ENCODE results near the gene PAM16.

DNA sequence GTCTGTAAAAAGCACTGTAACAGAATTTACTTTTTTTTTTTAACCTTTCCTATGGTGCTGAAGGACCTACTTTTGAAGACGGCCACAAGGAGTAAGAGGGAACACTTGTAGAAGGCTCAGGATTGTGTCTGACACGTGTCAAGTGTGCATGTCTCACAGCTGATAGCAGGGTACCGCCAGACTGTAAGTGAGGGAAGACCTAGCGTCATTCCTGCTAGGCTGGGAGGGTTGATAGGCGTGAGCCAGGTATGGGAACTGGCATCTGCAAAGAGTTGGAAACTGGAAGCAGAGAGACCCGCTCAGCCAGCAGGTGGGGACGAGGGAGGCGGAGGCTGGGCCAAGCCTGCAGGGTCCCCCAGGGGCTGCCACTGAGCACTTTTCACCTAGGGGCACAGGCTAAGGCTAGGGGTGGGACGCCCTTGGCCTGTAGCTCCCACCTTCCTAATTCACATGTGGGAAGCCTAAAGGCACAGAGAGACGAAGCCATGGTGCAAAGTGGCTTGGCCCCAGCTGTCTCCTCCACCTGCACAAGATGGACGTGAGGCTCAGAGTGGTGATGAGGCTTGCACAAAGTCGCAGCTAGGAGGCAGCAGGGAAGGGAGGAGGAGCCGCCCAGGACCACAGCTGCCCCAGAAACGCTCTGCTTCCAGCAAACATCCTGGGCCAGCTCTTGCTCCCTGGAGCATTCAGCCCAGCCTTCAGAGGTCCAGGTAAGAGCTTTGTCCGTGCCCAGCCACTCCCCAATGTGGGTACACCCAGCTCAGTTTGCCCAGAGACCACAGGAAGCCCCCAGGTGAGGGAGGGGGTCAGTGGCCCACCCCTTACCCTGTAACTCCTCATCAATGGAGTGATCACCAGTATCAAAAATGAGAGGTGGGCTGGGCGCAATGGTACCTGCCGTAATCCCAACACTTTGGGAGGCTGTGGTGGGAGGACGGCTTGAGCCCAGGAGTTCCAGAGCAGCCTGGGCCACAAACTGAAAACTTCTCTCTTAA lies 39.4 kb upstream of the PAM16 start:
- TF ChIP-seq SRF (IDR thresholded peaks at IDR 0.05; ENCODE audit: low read depth, low read length), result no peak
- TF ChIP-seq, protein P1, sequence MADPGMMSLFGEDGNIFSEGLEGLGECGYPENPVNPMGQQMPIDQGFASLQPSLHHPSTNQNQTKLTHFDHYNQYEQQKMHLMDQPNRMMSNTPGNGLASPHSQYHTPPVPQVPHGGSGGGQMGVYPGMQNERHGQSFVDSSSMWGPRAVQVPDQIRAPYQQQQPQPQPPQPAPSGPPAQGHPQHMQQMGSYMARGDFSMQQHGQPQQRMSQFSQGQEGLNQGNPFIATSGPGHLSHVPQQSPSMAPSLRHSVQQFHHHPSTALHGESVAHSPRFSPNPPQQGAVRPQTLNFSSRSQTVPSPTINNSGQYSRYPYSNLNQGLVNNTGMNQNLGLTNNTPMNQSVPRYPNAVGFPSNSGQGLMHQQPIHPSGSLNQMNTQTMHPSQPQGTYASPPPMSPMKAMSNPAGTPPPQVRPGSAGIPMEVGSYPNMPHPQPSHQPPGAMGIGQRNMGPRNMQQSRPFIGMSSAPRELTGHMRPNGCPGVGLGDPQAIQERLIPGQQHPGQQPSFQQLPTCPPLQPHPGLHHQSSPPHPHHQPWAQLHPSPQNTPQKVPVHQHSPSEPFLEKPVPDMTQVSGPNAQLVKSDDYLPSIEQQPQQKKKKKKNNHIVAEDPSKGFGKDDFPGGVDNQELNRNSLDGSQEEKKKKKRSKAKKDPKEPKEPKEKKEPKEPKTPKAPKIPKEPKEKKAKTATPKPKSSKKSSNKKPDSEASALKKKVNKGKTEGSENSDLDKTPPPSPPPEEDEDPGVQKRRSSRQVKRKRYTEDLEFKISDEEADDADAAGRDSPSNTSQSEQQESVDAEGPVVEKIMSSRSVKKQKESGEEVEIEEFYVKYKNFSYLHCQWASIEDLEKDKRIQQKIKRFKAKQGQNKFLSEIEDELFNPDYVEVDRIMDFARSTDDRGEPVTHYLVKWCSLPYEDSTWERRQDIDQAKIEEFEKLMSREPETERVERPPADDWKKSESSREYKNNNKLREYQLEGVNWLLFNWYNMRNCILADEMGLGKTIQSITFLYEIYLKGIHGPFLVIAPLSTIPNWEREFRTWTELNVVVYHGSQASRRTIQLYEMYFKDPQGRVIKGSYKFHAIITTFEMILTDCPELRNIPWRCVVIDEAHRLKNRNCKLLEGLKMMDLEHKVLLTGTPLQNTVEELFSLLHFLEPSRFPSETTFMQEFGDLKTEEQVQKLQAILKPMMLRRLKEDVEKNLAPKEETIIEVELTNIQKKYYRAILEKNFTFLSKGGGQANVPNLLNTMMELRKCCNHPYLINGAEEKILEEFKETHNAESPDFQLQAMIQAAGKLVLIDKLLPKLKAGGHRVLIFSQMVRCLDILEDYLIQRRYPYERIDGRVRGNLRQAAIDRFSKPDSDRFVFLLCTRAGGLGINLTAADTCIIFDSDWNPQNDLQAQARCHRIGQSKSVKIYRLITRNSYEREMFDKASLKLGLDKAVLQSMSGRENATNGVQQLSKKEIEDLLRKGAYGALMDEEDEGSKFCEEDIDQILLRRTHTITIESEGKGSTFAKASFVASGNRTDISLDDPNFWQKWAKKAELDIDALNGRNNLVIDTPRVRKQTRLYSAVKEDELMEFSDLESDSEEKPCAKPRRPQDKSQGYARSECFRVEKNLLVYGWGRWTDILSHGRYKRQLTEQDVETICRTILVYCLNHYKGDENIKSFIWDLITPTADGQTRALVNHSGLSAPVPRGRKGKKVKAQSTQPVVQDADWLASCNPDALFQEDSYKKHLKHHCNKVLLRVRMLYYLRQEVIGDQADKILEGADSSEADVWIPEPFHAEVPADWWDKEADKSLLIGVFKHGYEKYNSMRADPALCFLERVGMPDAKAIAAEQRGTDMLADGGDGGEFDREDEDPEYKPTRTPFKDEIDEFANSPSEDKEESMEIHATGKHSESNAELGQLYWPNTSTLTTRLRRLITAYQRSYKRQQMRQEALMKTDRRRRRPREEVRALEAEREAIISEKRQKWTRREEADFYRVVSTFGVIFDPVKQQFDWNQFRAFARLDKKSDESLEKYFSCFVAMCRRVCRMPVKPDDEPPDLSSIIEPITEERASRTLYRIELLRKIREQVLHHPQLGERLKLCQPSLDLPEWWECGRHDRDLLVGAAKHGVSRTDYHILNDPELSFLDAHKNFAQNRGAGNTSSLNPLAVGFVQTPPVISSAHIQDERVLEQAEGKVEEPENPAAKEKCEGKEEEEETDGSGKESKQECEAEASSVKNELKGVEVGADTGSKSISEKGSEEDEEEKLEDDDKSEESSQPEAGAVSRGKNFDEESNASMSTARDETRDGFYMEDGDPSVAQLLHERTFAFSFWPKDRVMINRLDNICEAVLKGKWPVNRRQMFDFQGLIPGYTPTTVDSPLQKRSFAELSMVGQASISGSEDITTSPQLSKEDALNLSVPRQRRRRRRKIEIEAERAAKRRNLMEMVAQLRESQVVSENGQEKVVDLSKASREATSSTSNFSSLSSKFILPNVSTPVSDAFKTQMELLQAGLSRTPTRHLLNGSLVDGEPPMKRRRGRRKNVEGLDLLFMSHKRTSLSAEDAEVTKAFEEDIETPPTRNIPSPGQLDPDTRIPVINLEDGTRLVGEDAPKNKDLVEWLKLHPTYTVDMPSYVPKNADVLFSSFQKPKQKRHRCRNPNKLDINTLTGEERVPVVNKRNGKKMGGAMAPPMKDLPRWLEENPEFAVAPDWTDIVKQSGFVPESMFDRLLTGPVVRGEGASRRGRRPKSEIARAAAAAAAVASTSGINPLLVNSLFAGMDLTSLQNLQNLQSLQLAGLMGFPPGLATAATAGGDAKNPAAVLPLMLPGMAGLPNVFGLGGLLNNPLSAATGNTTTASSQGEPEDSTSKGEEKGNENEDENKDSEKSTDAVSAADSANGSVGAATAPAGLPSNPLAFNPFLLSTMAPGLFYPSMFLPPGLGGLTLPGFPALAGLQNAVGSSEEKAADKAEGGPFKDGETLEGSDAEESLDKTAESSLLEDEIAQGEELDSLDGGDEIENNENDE (IDR thresholded peaks at IDR 0.05; ENCODE audit: insufficient replicate concordance, low read length), result no peak
- no peak for TF ChIP-seq EP300 (IDR thresholded peaks at IDR 0.05; ENCODE audit: borderline replicate concordance in 1 of 2, low read depth in 2 of 2, low read length in 2 of 2)
- TF ChIP-seq, protein P2, sequence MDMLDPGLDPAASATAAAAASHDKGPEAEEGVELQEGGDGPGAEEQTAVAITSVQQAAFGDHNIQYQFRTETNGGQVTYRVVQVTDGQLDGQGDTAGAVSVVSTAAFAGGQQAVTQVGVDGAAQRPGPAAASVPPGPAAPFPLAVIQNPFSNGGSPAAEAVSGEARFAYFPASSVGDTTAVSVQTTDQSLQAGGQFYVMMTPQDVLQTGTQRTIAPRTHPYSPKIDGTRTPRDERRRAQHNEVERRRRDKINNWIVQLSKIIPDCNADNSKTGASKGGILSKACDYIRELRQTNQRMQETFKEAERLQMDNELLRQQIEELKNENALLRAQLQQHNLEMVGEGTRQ (IDR thresholded peaks at IDR 0.05; ENCODE audit: low read length), result no peak
- no peak for TF ChIP-seq TBP (IDR thresholded peaks at IDR 0.05; ENCODE audit: low read depth, low read length)
